ENCODE measurements around the gene PPM1N.

Gene PPM1N

DNA sequence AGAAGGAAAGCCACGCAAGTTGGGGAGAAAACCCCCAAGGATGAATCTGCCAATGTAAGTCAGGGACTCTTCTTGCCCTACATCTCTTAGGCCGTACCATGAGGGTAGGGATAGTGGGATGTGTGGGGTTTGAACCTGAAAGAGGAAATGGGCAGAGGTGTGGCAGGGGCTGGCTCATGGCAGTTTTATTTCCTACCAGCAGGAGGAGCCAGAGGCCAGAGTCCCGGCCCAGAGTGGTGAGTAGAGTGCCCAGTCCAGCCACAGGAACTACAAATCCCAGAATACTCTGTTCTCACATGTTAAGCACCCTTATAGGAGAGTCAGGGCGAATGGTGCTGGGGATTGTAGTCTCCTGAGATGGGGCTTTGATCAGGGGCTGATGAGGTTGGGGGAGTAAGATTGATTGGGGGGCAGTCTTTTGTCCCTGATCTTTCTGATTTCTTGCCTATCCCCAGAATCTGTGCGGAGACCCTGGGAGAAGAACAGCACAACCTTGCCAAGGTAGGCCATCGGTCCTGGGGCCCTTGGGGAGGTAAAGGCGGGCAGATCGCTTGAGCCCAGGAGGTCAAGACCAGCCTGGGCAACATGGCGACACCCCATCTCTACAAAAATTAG is 25.5 kb downstream of the PPM1N start:
- DNase-seq (ENCODE audit: low read depth, low spot score) = peak; percentile 63
- H3K4me3 ChIP-seq (ENCODE audit: low read length) = no peak overlapping the region

- H3K4me3 ChIP-seq (ENCODE audit: low read length) = no peak overlapping the region
- no peak for DNase-seq (ENCODE audit: low read depth, low spot score)
Observed at GRCh38 chr19:45524575-45525129, 26.4 kb downstream of the PPM1N start.

DNA sequence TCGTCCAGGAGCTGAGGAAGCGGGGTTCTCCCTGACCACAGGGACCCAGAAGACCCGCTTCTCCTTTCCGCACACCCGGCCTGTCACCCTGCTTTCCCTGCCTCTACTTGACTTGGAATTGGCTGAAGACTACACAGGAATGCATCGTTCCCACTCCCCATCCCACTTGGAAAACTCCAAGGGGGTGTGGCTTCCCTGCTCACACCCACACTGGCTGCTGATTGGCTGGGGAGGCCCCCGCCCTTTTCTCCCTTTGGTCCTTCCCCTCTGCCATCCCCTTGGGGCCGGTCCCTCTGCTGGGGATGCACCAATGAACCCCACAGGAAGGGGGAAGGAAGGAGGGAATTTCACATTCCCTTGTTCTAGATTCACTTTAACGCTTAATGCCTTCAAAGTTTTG is 27.9 kb downstream of the PPM1N start:
- no peak for DNase-seq (ENCODE audit: low read depth, low spot score)
- H3K4me3 ChIP-seq (ENCODE audit: low read length) = no peak overlapping the region

DNA sequence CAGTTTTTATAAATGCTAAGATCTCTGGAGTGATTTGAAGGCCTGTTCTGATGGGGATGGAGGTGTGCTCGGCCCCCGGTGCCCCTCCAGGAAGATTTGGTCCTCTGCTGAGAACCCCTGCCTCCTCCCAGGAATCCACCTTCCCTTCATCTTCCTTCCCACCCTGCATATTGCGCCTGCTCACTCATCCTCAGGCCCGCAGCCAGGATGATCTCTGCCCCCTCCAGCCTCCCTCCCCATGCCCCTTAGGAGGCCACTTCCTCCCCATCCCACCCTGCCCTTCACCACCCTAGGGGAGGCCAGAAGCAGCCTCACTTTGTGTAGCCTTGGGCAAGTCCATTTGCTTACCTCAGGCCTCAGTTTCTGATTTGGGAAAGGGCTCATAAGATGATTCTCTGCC is 28.7 kb downstream of the PPM1N start:
- H3K4me3 ChIP-seq (ENCODE audit: low read length) = no peak overlapping the region
- DNase-seq (ENCODE audit: low read depth, low spot score) = no peak

DNA sequence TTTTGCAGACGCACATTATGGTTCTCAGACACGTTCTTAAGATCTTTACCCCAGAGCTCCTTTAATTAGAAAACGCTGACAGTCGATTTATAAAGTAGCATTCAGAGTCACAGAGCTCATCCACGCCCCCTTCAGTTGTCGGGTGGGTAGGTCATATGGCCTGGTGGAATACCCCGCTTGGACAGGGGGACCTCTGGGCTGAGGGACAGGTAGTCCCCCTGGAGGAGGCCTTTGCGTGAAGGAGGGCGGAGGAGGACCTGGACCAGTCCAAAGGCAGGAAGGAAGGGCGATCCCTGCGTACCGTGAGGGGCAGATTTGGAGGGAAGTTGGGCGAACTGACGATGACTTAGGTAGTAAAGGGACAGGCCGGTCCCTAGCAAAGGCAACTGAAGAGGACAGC is 29.5 kb downstream of the PPM1N start:
- H3K4me3 ChIP-seq (ENCODE audit: low read length) = no peak overlapping the region
- DNase-seq (ENCODE audit: low read depth, low spot score) = no peak

GRCh38 chr19:45528149-45528743 is 30.0 kb downstream of the PPM1N start:
- H3K4me3 ChIP-seq (ENCODE audit: low read length) = no peak overlapping the region
- DNase-seq (ENCODE audit: low read depth, low spot score) = no peak

DNA sequence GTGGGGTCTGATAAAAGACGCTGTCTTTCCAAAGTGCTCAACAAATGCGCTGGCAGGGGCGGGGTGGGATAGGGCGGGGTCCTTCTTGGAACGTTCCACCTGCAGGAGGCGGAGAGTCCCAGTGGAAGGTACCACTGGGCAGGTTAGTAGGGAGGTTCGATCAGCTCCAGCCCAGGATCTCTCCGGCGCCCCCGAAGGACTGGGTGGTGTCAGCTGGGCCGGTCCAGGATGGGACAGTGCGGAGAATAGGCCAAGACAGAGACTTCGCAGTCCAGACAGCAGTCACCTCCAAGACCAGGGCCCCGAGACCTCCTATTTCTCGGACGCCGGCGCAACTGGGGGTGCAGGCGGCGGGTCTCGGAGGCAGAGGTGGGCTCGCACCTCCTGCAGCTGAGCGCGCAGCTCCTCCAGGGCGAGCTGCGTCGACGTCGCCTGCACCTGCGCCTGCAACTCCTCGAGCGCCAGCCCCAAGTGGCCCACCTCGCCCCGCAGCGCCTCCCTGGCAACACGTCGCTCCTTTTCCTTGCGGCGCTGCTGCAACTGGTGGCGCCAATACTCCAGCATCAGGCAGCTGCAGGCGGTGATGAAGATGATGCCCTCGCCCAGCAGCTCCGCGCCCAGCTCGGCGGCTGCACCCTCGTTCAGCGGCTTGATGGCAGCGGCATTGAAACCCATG is 30.6 kb downstream of the PPM1N start:
- no peak overlapping the region for H3K4me3 ChIP-seq (ENCODE audit: low read length)
- no peak for DNase-seq (ENCODE audit: low read depth, low spot score)

DNA sequence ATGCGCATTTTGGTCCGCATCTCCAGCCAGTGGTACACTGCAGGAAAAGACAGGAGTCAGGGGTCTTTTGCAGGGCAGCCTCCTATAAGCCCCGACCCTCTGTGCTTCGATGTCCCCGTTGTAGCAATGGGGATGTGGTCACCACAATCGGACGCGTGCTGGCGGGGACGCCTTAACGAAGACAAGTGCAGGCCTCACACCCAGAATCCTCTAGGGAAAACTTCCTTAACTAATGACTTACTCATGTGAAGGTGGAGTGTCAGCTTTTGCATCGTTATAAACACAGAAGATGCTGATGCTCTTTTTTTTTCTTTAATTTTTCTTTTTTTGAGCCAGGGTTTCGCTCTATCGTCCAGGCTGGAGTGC is 31.2 kb downstream of the PPM1N start:
- H3K4me3 ChIP-seq (ENCODE audit: low read length) = no peak overlapping the region
- DNase-seq (ENCODE audit: low read depth, low spot score) = no peak

DNA sequence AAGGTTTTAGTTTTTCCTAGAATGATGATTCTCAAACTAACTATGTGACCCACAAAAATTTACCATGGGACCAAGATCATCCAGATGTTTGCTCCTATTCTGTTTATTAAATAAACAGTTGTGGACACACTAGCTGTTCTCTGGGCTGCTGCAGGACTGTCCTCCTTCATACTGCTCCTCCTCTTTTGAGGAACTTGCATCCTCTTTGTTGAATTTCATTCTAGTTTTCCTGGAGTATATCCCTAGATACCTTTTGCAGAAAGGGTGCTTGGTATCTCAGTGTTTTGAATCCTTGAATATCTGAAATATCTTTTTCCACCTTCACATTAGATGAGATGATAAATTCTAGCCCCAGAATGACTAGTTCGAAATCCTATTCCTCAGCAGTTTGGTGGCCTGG is 33.1 kb downstream of the PPM1N start:
- DNase-seq (ENCODE audit: low read depth, low spot score) = no peak
- H3K4me3 ChIP-seq (ENCODE audit: low read length) = no peak overlapping the region

DNA sequence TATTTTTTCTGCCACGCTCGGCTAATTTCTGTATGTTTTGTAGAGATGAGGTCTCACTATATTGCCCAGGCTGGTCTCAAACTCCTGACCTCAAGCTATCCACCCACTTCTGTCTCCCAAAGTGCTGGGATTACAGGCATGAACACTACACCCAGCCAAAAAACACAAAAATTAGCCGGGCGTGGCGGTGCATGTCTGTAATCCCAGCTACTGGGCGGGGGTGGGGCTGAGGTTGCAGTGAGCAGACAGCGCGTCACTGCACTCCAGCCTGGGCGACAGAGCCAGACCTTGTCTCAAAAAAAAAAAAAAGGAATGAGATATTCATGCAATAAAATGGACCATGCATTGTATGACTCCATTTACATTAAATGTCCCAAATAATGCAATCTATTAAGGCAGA is 41.2 kb downstream of the PPM1N start:
- no peak for DNase-seq (ENCODE audit: low read depth, low spot score)
- no peak overlapping the region for H3K4me3 ChIP-seq (ENCODE audit: low read length)

GRCh38 chr19:45542234-45542668 is 44.0 kb downstream of the PPM1N start:
- no peak for DNase-seq (ENCODE audit: low read depth, low spot score)
- no peak overlapping the region for H3K4me3 ChIP-seq (ENCODE audit: low read length)

- no peak for DNase-seq (ENCODE audit: low read depth, low spot score)
- H3K4me3 ChIP-seq (ENCODE audit: low read length) = no peak overlapping the region
Observed at GRCh38 chr19:45547211-45547770, 49.0 kb downstream of the PPM1N start.

GRCh38 chr19:45547965-45548609 is 49.8 kb downstream of the PPM1N start:
- H3K4me3 ChIP-seq (ENCODE audit: low read length) = no peak overlapping the region

More at GRCh38 chr19:45547965-45548609, 49.8 kb downstream of the PPM1N start:
- no peak for DNase-seq (ENCODE audit: low read depth, low spot score)
